ENCODE measurements around the gene FAM81A. TPM values are rescaled to one million over a fixed set of nuclear protein-coding genes. Genes with fewer than 3 reads are reported as not detected.
"Not testable (repeated sequence)": the region's sequence is repeated elsewhere in the genome, so short reads cannot be mapped to it uniquely, and the experiment has no call there.

Gene FAM81A
- total RNA-seq, 4 donors from 2014 or later: 1.8 to 15.5 (median 7.9) TPM

DNA sequence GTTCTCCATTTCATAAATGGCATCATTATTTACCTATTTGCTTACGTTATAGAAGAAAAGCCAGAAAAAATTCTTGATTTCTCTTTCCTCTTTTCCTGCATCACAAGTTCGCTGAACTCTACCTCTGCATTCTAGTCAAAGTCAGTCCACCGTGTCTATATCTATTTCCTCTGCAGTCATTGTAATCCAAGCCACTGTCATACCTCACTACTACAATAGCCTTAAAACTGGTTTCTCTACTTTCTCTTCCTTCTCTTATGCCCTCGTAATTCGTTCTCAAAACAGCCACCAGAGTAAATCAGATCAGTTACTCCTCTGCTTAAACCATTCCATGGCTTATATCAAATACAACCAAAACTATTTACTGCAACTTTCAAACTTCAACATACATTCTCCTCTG is 13.4 kb upstream of the FAM81A start:
- H3K4me3 ChIP-seq: no peak overlapping the region
- no peaks in the 10 kb centered on the region for H3K27me3 ChIP-seq
- H3K4me1 ChIP-seq: no peaks in the 10 kb centered on the region
- no peak for DNase-seq (ENCODE audit: low spot score in 2 of 2)
- H3K27ac ChIP-seq: no peak overlapping the region
- no peaks in the 10 kb centered on the region for H3K36me3 ChIP-seq
- peaks cover 0 to 15% (median 0%) of the 10 kb centered on the region in 4 donors for H3K9me3 ChIP-seq
- TF ChIP-seq, protein P1, sequence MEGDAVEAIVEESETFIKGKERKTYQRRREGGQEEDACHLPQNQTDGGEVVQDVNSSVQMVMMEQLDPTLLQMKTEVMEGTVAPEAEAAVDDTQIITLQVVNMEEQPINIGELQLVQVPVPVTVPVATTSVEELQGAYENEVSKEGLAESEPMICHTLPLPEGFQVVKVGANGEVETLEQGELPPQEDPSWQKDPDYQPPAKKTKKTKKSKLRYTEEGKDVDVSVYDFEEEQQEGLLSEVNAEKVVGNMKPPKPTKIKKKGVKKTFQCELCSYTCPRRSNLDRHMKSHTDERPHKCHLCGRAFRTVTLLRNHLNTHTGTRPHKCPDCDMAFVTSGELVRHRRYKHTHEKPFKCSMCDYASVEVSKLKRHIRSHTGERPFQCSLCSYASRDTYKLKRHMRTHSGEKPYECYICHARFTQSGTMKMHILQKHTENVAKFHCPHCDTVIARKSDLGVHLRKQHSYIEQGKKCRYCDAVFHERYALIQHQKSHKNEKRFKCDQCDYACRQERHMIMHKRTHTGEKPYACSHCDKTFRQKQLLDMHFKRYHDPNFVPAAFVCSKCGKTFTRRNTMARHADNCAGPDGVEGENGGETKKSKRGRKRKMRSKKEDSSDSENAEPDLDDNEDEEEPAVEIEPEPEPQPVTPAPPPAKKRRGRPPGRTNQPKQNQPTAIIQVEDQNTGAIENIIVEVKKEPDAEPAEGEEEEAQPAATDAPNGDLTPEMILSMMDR (IDR thresholded peaks at IDR 0.05): no peak
- TF ChIP-seq POLR2A (IDR thresholded peaks at IDR 0.05) (no peak), EP300 (IDR thresholded peaks at IDR 0.05) (no peak)
- 57 to 74% methylated on average over 4 to 5 of the region's 5 CpGs for WGBS, 2 donors

DNA sequence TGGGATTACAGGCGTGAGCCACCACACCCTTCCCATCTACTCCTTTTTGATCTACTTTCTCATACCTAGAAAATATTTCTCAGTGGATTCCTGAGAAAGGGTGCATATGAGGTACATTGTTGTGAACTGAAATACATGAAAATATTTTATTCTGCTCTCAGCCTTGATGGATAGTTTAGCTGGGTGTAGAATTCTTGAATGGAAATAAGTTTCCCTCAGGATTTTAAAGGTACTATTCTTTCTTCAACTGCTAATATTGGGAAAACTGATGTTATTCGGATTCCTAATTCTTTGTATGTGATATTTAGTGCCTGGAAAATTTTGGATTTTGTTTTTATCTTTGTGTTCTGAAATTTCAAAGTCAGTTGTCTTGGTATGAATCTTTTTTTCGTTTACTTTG is 9.1 kb upstream of the FAM81A start:
- not testable (repeated sequence) for H3K4me1 ChIP-seq; H3K36me3 ChIP-seq; DNase-seq (ENCODE audit: low spot score in 2 of 2); H3K27ac ChIP-seq; H3K4me3 ChIP-seq; H3K27me3 ChIP-seq
- WGBS, 2 donors: 43 to 88% methylated on average over 3 of the region's 3 CpGs
- peaks cover 0 to 15% (median 0%) of the 10 kb centered on the region in 4 donors for H3K9me3 ChIP-seq

DNA sequence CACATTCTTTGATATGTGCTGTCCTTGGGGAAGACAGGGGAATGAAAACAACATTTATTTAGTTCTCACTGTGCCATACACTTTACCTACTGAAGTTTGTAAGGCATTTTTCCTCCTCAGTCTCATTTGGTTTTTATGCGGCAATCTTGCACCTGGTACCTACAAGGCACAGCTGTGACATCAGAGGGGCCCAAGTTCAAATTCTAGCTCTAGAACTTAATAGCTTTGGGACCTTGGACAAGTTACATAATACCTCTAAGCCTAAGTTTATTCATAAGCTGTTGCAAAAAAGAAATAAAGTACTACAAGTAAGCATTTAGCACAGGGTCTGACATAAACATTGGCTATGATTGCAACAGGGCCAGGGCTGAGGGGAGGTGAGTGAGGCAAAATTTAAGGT is 5.6 kb upstream of the FAM81A start:
- Histone ChIP-seq H3K9me3 (peaks cover 0 to 15% (median 0%) of the 10 kb centered on the region in 4 donors), H3K4me3 (no peak overlapping the region), H3K27me3 (peaks cover 0 to 3% of the 10 kb centered on the region in 2 donors), H3K27ac (no peak overlapping the region), H3K36me3 (no peaks in the 10 kb centered on the region), H3K4me1 (peaks cover 0 to 9% (median 6%) of the 10 kb centered on the region in 4 donors)
- TF ChIP-seq EP300 (IDR thresholded peaks at IDR 0.05): no peak
- TF ChIP-seq, protein P1 (IDR thresholded peaks at IDR 0.05): no peak
- no peak for TF ChIP-seq POLR2A (IDR thresholded peaks at IDR 0.05)
- DNase-seq (ENCODE audit: low spot score in 2 of 2): no peak
- WGBS, 2 donors: 97 to 100% methylated on average over 1 of the region's 1 CpG

DNA sequence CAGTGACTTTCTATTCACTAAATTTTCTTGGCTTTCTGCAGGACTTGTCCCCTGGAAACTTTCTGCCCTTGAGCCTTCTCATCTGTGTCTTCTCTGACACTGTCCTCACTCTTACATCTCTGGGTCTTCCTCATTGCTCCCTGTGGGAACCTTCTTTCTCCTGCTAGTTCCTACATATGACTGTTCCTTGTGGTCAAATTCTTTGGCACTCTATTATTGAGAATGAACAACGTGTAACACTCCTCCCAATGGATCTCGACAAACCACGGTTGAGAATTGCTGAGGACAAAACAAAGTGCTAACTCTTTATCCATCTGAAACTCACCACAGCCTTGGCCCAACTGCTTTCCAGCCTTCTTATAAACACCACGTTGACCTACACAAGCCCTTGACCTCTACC is 3.5 kb upstream of the FAM81A start:
- TF ChIP-seq, protein P1 (IDR thresholded peaks at IDR 0.05): no peak
- no peak for TF ChIP-seq POLR2A (IDR thresholded peaks at IDR 0.05)
- no peak for TF ChIP-seq EP300 (IDR thresholded peaks at IDR 0.05)
- no peaks in the 10 kb centered on the region for H3K36me3 ChIP-seq
- H3K9me3 ChIP-seq: no peaks in the 10 kb centered on the region
- no peak overlapping the region for H3K4me3 ChIP-seq
- H3K27ac ChIP-seq: no peak overlapping the region
- 76 to 84% methylated on average over 4 of the region's 4 CpGs for WGBS, 2 donors
- H3K27me3 ChIP-seq: peaks cover 0 to 3% of the 10 kb centered on the region in 2 donors
- no peak for DNase-seq (ENCODE audit: low spot score in 2 of 2)
- H3K4me1 ChIP-seq: peaks cover 0 to 23% (median 9%) of the 10 kb centered on the region in 4 donors

DNA sequence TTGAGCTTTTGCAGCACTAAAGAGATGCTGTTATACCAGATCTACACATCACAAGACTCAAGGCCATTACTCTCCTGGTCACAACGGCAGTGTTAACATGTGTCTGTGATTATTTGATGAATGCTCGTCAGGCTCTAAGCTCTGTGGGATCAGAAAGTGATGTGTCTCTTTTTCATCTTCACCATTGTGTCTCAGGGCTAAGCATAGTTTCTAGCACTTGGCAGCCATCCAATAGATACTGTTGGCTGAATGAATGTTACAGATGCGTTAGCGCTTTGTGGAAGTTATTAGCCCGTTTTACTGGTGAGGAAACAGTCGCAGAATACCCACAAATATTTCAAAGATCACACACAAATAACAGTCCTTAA is 1.2 kb upstream of the FAM81A start:
- TF ChIP-seq EP300 (IDR thresholded peaks at IDR 0.05) (no peak), POLR2A (IDR thresholded peaks at IDR 0.05) (no peak)
- TF ChIP-seq, protein P1 (IDR thresholded peaks at IDR 0.05): no peak
- H3K27ac ChIP-seq: no peak overlapping the region

More for the DNA sequence above, 1.2 kb upstream of the FAM81A start:
- DNase-seq (ENCODE audit: low spot score in 2 of 2): no peak
- Histone ChIP-seq H3K4me1 (peaks cover 0 to 23% (median 9%) of the 10 kb centered on the region in 4 donors), H3K27me3 (peaks cover 0 to 3% of the 10 kb centered on the region in 2 donors), H3K9me3 (no peaks in the 10 kb centered on the region), H3K36me3 (no peaks in the 10 kb centered on the region), H3K4me3 (peak overlapping the region in 2 of 4 donors; percentile 49 to 67)
- WGBS, 2 donors: 15 to 16% methylated on average over 6 of the region's 6 CpGs
